Measurements from ENCODE around the gene SPTB.

SPTB gene

DNA sequence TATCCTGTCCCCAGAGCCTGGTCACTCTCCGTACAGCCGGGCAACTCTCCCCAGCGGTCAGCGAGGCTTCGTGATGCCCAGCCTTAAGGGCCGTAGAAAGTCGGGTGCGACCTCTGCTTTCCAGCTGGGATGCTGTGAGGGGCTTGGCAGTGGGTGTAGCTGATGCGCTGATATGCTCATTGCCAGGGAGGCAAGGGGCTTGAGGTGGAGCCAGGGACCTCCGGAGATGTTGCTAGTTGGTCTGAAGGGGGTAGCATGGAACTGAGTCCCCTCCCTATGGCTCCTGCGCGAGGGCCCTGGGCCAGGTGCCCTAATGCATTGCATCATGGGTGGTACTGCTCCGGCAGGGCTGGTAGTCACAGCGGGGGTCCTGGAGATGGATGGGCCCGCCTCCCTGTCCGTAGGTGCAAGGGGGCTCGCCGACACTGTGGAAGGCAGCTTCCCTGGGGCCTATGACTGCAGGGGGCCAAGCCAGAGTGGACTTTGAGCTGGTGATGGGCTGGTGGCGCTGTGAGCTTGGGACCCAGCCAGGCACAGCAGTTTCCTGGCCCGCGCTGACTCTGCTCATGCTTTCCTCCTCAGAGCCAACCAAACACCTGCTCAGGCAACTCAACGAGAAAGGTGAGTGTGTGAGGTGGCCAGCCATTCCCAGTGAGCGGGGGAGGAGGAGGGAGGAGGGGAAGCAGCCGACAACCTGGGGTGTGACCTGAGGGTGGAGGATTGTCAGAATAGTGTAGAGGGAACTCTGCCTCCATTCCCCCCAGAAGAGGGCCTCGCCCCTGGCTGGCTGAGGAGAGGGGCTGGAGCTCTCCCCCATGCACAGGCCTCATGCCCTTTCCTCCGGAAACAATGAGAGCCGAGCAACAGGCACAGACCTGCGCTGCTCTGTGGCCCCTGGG is 143.2 kb downstream of the SPTB start:
- no peak overlapping the region for H3K4me3 ChIP-seq (ENCODE audit: insufficient read depth, low read length, poor library complexity, severe bottlenecking)
- no peaks in the 10 kb centered on the region for H3K27me3 ChIP-seq (ENCODE audit: low read length)
- TF ChIP-seq EZH2phosphoT487 (conservative IDR thresholded peaks at IDR 0.05; ENCODE audit: low read length): no peak
- TF ChIP-seq CTCF (IDR thresholded peaks at IDR 0.05; ENCODE audit: insufficient read depth, low read length, poor library complexity, severe bottlenecking): no peak
- no peaks in the 10 kb centered on the region for H3K9me3 ChIP-seq (ENCODE audit: insufficient read depth, low read length)
- no peaks in the 10 kb centered on the region for H3K79me2 ChIP-seq (ENCODE audit: insufficient read depth, low read length)
- no peaks in the 10 kb centered on the region for H4K20me1 ChIP-seq (ENCODE audit: low read depth, low read length)
- no peaks in the 10 kb centered on the region for H3F3A ChIP-seq (ENCODE audit: insufficient read depth)
- no peaks in the 10 kb centered on the region for H3K36me3 ChIP-seq (ENCODE audit: low read length)
- H3K4me2 ChIP-seq (ENCODE audit: low read depth, low read length, poor library complexity, severe bottlenecking): no peak overlapping the region
- H3K27ac ChIP-seq (ENCODE audit: low read depth, low read length): no peak overlapping the region
- no peaks in the 10 kb centered on the region for H3K9me2 ChIP-seq (replicated peaks; ENCODE audit: insufficient read depth, low read length)
- no peak overlapping the region for H2AFZ ChIP-seq (ENCODE audit: low read depth, low read length, severe bottlenecking)
- H3K9ac ChIP-seq (ENCODE audit: low read length): no peak overlapping the region

DNA sequence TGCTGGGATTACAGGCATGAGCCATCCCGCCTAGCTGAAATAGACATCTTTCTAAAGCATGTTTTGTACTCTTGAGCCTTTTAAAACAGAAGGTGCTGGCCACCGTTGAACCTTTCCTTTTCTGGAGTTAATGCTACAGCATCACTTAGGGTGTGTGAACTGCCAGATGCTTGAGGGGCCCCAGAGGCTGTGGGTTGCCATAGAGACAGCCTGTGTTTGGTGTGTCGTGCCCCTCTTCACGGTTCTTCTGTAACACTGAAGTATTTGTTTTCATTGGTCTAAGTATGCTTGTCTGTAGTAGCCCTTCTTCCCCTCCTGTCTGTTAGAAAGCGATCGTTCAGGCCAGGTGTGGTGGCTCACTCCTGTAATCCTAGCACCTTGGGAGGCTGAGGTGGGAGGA is 144.7 kb downstream of the SPTB start:
- no peaks in the 10 kb centered on the region for H3K9me3 ChIP-seq (ENCODE audit: insufficient read depth, low read length)
- H3K4me3 ChIP-seq (ENCODE audit: insufficient read depth, low read length, poor library complexity, severe bottlenecking): no peak overlapping the region
- H3K9me2 ChIP-seq (replicated peaks; ENCODE audit: insufficient read depth, low read length): no peaks in the 10 kb centered on the region
- H3K36me3 ChIP-seq (ENCODE audit: low read length): no peaks in the 10 kb centered on the region
- no peaks in the 10 kb centered on the region for H3F3A ChIP-seq (ENCODE audit: insufficient read depth)
- no peaks in the 10 kb centered on the region for H4K20me1 ChIP-seq (ENCODE audit: low read depth, low read length)
- H2AFZ ChIP-seq (ENCODE audit: low read depth, low read length, severe bottlenecking): no peak overlapping the region
- H3K79me2 ChIP-seq (ENCODE audit: insufficient read depth, low read length): no peaks in the 10 kb centered on the region
- no peak overlapping the region for H3K9ac ChIP-seq (ENCODE audit: low read length)
- no peaks in the 10 kb centered on the region for H3K27me3 ChIP-seq (ENCODE audit: low read length)
- H3K4me2 ChIP-seq (ENCODE audit: low read depth, low read length, poor library complexity, severe bottlenecking): no peak overlapping the region
- TF ChIP-seq EZH2phosphoT487 (conservative IDR thresholded peaks at IDR 0.05; ENCODE audit: low read length) (no peak), CTCF (IDR thresholded peaks at IDR 0.05; ENCODE audit: insufficient read depth, low read length, poor library complexity, severe bottlenecking) (no peak)
- H3K27ac ChIP-seq (ENCODE audit: low read depth, low read length): no peak overlapping the region

DNA sequence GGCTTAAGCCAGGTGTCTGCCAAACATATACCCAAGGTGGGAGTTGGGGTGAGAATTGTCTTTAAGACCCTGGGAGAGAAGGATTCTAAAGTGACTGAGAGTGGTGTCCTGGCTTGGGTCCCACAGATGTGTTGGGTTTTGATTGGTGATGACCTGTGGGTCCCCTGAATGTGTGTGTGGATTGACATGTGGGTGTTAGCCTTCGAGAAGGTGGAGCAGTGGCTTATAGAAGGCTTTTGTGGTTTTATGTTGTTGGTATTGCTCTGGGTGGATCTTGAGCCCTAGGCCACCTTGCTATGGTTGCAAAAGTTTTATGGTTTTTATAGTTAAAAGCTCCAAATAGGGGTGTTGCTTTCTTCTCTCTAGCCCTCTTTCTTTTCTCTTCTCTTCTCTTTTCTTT is 145.8 kb downstream of the SPTB start:
- H3F3A ChIP-seq (ENCODE audit: insufficient read depth): no peaks in the 10 kb centered on the region
- no peaks in the 10 kb centered on the region for H4K20me1 ChIP-seq (ENCODE audit: low read depth, low read length)
- TF ChIP-seq CTCF (IDR thresholded peaks at IDR 0.05; ENCODE audit: insufficient read depth, low read length, poor library complexity, severe bottlenecking): no peak
- no peak for TF ChIP-seq EZH2phosphoT487 (conservative IDR thresholded peaks at IDR 0.05; ENCODE audit: low read length)
- no peaks in the 10 kb centered on the region for H3K79me2 ChIP-seq (ENCODE audit: insufficient read depth, low read length)
- no peak overlapping the region for H3K27ac ChIP-seq (ENCODE audit: low read depth, low read length)
- no peak overlapping the region for H3K4me2 ChIP-seq (ENCODE audit: low read depth, low read length, poor library complexity, severe bottlenecking)
- no peak overlapping the region for H2AFZ ChIP-seq (ENCODE audit: low read depth, low read length, severe bottlenecking)
- H3K9me2 ChIP-seq (replicated peaks; ENCODE audit: insufficient read depth, low read length): no peaks in the 10 kb centered on the region
- H3K9me3 ChIP-seq (ENCODE audit: insufficient read depth, low read length): no peaks in the 10 kb centered on the region
- H3K4me3 ChIP-seq (ENCODE audit: insufficient read depth, low read length, poor library complexity, severe bottlenecking): no peak overlapping the region
- H3K36me3 ChIP-seq (ENCODE audit: low read length): no peaks in the 10 kb centered on the region
- H3K27me3 ChIP-seq (ENCODE audit: low read length): no peaks in the 10 kb centered on the region
- no peak overlapping the region for H3K9ac ChIP-seq (ENCODE audit: low read length)

Measured in SU-DHL-6 (cell line).